PFSK-1 (cell line): ENCODE data around the gene IRX3. TPM values are rescaled to one million over a fixed set of nuclear protein-coding genes. Genes with fewer than 3 reads are reported as not detected.
A peak's percentile ranks its signal among the peaks of the same experiment; 100 is the strongest.

Experiments
- FOXP2 ChIP-seq: optimal IDR thresholded peaks from 2 replicates; pipeline ENCODE3; 2011; ENCODE audit warnings: borderline replicate concordance, control low read depth, inconsistent platforms; ENCODE audit not compliant: insufficient read depth; ENCODE audit errors: extremely low read length, extremely low read depth
- POLR2AphosphoS5 ChIP-seq: IDR thresholded peaks from 2 replicates; pipeline ENCODE4 v1.6.1; 2012; ENCODE audit warnings: low read depth, mild to moderate bottlenecking, control low read depth, low read length, moderate library complexity
- REST ChIP-seq, 2 experiments: IDR thresholded peaks; 2 replicates each; pipeline versions ENCODE4 v1.6.1 to v1.8.0; 2011 to 2012; ENCODE audit warnings: low read depth in 2 of 2, low read length in 2 of 2, control low read depth in 1 of 2, inconsistent platforms in 1 of 2, mild to moderate bottlenecking in 1 of 2, moderate library complexity in 1 of 2; ENCODE audit not compliant: insufficient read depth in 1 of 2
- SIN3A ChIP-seq: IDR thresholded peaks from 2 replicates; pipeline ENCODE4 v1.6.1; 2012; ENCODE audit warnings: mild to moderate bottlenecking, low read length, moderate library complexity, borderline replicate concordance; ENCODE audit not compliant: insufficient read depth
- TAF1 ChIP-seq: IDR thresholded peaks from 2 replicates; pipeline ENCODE4 v1.6.1; 2012; ENCODE audit warnings: low read length, control low read depth, borderline replicate concordance; ENCODE audit not compliant: insufficient read depth
- polyA plus RNA-seq: library from polyadenylated mRNA; unstranded; fragments of >200 nt; gene quantifications from one replicate; pipeline ENCODE4 v1.2.1, GENCODE V29; 2012; ENCODE audit warnings: low read depth, missing spikeins; ENCODE audit not compliant: insufficient read length

Gene IRX3
- polyA plus RNA-seq = 20.4 TPM

- TF ChIP-seq TAF1 (peak; percentile 79; the same call in 1 of the 2 replicates), SIN3A (peak; percentile 69; the same call in 1 of the 2 replicates), POLR2AphosphoS5 (peak; percentile 81), FOXP2 (no peak)
Observed at GRCh38 chr16:54286366-54287130, at the start of gene IRX3. Gene IRX3, minus strand, starts transcription at chr16:54286787. Its CDS starts 737 bp downstream, at chr16:54286050.

- TF ChIP-seq REST (IDR thresholded peaks at IDR 0.05; ENCODE audit: insufficient read depth in 1 of 2, low read depth in 2 of 2, low read length in 2 of 2) (no peak), POLR2AphosphoS5 (no peak), TAF1 (no peak), FOXP2 (no peak), SIN3A (no peak)
Observed at GRCh38 chr16:54335230-54335629, 48.6 kb upstream of the IRX3 start.

- no peak for TF ChIP-seq FOXP2
- TF ChIP-seq SIN3A = no peak
- TF ChIP-seq REST (IDR thresholded peaks at IDR 0.05; ENCODE audit: insufficient read depth in 1 of 2, low read depth in 2 of 2, low read length in 2 of 2) = no peak
- no peak for TF ChIP-seq TAF1
- TF ChIP-seq POLR2AphosphoS5 = no peak
Observed at GRCh38 chr16:54334208-54334607, 47.6 kb upstream of the IRX3 start.

- no peak for TF ChIP-seq POLR2AphosphoS5
- no peak for TF ChIP-seq TAF1
- TF ChIP-seq SIN3A = no peak
- no peak for TF ChIP-seq REST (IDR thresholded peaks at IDR 0.05; ENCODE audit: insufficient read depth in 1 of 2, low read depth in 2 of 2, low read length in 2 of 2)
- no peak for TF ChIP-seq FOXP2
Observed at GRCh38 chr16:54331241-54332002, 44.8 kb upstream of the IRX3 start.

- TF ChIP-seq TAF1 = no peak
- TF ChIP-seq SIN3A = no peak
- no peak for TF ChIP-seq FOXP2
- no peak for TF ChIP-seq POLR2AphosphoS5
- TF ChIP-seq REST (IDR thresholded peaks at IDR 0.05; ENCODE audit: insufficient read depth in 1 of 2, low read depth in 2 of 2, low read length in 2 of 2) = no peak
Observed at GRCh38 chr16:54327609-54328008, 41.0 kb upstream of the IRX3 start.
